RWPE2 (cell line): ENCODE measurements around the gene DNMT3A.

Experiments used
- ATAC-seq: fragments of 200-7000 bp; cut with Tn5 transposase; 3 replicates; pipeline ENCODE4 v1.9.1; 2021; ENCODE audit warnings: low read depth
- DNase-seq: peaks from one replicate; pipeline ENCODE4 v3.0.0-alpha.2; 2020; ENCODE audit warnings: low spot score
- H3K27ac ChIP-seq: fragments of 450-650 bp; 2 replicates; pipeline ENCODE4 v1.5.1; 2017; ENCODE audit warnings: mild to moderate bottlenecking; ENCODE audit not compliant: poor library complexity, severe bottlenecking
- H3K27me3 ChIP-seq: fragments of 250-450 bp; sonication (Bioruptor Pico); 2 replicates; pipeline ENCODE4 v1.5.1; 2021; ENCODE audit warnings: mild to moderate bottlenecking, moderate library complexity; ENCODE audit not compliant: insufficient read depth, poor library complexity, severe bottlenecking
- H3K36me3 ChIP-seq: fragments of 250-450 bp; sonication (Bioruptor Pico); 2 replicates; pipeline ENCODE4 v1.5.1; 2020; ENCODE audit warnings: low read depth, mild to moderate bottlenecking, moderate library complexity
- H3K4me1 ChIP-seq: fragments of 250-450 bp; sonication (Bioruptor Pico); 2 replicates; pipeline ENCODE4 v1.5.1; 2021; ENCODE audit warnings: mild to moderate bottlenecking, moderate library complexity; ENCODE audit not compliant: insufficient read depth, poor library complexity, severe bottlenecking
- H3K4me3 ChIP-seq: fragments of 250-450 bp; sonication (Bioruptor Pico); 2 replicates; pipeline ENCODE4 v1.5.1; 2021; ENCODE audit warnings: mild to moderate bottlenecking, moderate library complexity; ENCODE audit not compliant: severe bottlenecking
- H3K9me3 ChIP-seq: fragments of 250-450 bp; sonication (Bioruptor Pico); 2 replicates; pipeline ENCODE4 v1.5.1; 2021; ENCODE audit warnings: mild to moderate bottlenecking, moderate library complexity; ENCODE audit not compliant: severe bottlenecking
- CTCF ChIP-seq: fragments of 450-650 bp; IDR thresholded peaks from one replicate; pipeline ENCODE4 v1.5.1; 2017; ENCODE audit warnings: mild to moderate bottlenecking, moderate library complexity; ENCODE audit not compliant: poor library complexity, severe bottlenecking

DNMT3A gene

GRCh38 chr2:25249785-25250184 lies 91.9 kb downstream of the DNMT3A start:
- H3K27me3 ChIP-seq = no peaks in the 10 kb centered on the region
- no peak for ATAC-seq
- no peaks in the 10 kb centered on the region for H3K4me1 ChIP-seq
- H3K9me3 ChIP-seq = no peaks in the 10 kb centered on the region
- no peaks in the 10 kb centered on the region for H3K36me3 ChIP-seq
- DNase-seq = no peak
- H3K27ac ChIP-seq = no peak overlapping the region
- no peak overlapping the region for H3K4me3 ChIP-seq
- TF ChIP-seq CTCF = no peak

GRCh38 chr2:25247792-25248512 lies 93.8 kb downstream of the DNMT3A start:
- no peak for ATAC-seq
- no peaks in the 10 kb centered on the region for H3K9me3 ChIP-seq

GRCh38 chr2:25246558-25247290 lies 95.0 kb downstream of the DNMT3A start:
- no peak for TF ChIP-seq CTCF
- DNase-seq (no peak), ATAC-seq (no peak)
- Histone ChIP-seq H3K4me3 (no peak overlapping the region), H3K9me3 (no peaks in the 10 kb centered on the region), H3K27me3 (no peaks in the 10 kb centered on the region), H3K36me3 (peaks cover 7% of the 10 kb centered on the region; the same call in 1 of the 2 replicates), H3K4me1 (no peaks in the 10 kb centered on the region), H3K27ac (no peak overlapping the region)

More at GRCh38 chr2:25247792-25248512, 93.8 kb downstream of the DNMT3A start:
- peaks cover 7% of the 10 kb centered on the region; the same call in 1 of the 2 replicates for H3K36me3 ChIP-seq
- DNase-seq = no peak
- H3K4me1 ChIP-seq = no peaks in the 10 kb centered on the region
- H3K27ac ChIP-seq = no peak overlapping the region
- no peak for TF ChIP-seq CTCF
- H3K27me3 ChIP-seq = no peaks in the 10 kb centered on the region
- no peak overlapping the region for H3K4me3 ChIP-seq

- H3K4me3 ChIP-seq = no peak overlapping the region
- DNase-seq (no peak), ATAC-seq (no peak)
- H3K27ac ChIP-seq = no peak overlapping the region
- no peak for TF ChIP-seq CTCF
- peaks cover 7% of the 10 kb centered on the region; the same call in 1 of the 2 replicates for H3K36me3 ChIP-seq
- no peaks in the 10 kb centered on the region for H3K27me3 ChIP-seq
- H3K9me3 ChIP-seq = no peaks in the 10 kb centered on the region
- no peaks in the 10 kb centered on the region for H3K4me1 ChIP-seq
Observed at GRCh38 chr2:25246001-25246400, 95.7 kb downstream of the DNMT3A start.
